Stimulated activated CD4-positive, alpha-beta T cell treated with anti-CD3 and anti-CD28 coated beads, TNF-alpha, amount 100 ng/mL, for 1 hour (primary cell): ENCODE results near the gene SMO.

Source experiments
- DNase-seq, 3 donors: peaks; one replicate each; pipeline ENCODE4 v3.0.0-alpha.2; 2020; ENCODE audit warnings: low read depth in 3 of 3, low spot score in 1 of 3

SMO gene

GRCh38 chr7:129188372-129188891 is at the start of gene SMO:
Gene SMO (plus strand): TSS chr7:129188633. CDS start chr7:129189152, 519 bp downstream.
- no peak for DNase-seq

- no peak for DNase-seq
These were observed 44.7 kb upstream of the SMO start for GRCh38 chr7:129143724-129144094.

GRCh38 chr7:129144095-129144833 is 44.2 kb upstream of the SMO start, which contains the start of gene TSPAN33:
Gene TSPAN33 (plus strand): TSS chr7:129144707. CDS start chr7:129144981, 274 bp downstream.
- peak in 1 of 3 donors; percentile 55 for DNase-seq

GRCh38 chr7:129144834-129145668 is 43.4 kb upstream of the SMO start:
- no peak for DNase-seq

- DNase-seq = no peak
These were observed 42.0 kb upstream of the SMO start for GRCh38 chr7:129146237-129146979.

GRCh38 chr7:129147731-129148130 is 40.7 kb upstream of the SMO start:
- DNase-seq = no peak

GRCh38 chr7:129149511-129149910 is 38.9 kb upstream of the SMO start:
- DNase-seq = no peak

- DNase-seq = no peak
These were observed 38.0 kb upstream of the SMO start for GRCh38 chr7:129150199-129150996.

GRCh38 chr7:129157651-129158050 is 30.8 kb upstream of the SMO start:
- DNase-seq = no peak

- DNase-seq = no peak
These were observed 28.9 kb upstream of the SMO start for GRCh38 chr7:129159539-129159938.

- DNase-seq = no peak
These were observed 28.1 kb upstream of the SMO start for GRCh38 chr7:129160161-129160905.

- no peak for DNase-seq
These were observed 26.8 kb upstream of the SMO start for GRCh38 chr7:129161524-129162225.

- DNase-seq = no peak
These were observed 25.7 kb upstream of the SMO start for GRCh38 chr7:129162732-129163131.

GRCh38 chr7:129163875-129164544 is 24.4 kb upstream of the SMO start:
- no peak for DNase-seq

- no peak for DNase-seq
These were observed 21.7 kb upstream of the SMO start for GRCh38 chr7:129166745-129167144.

GRCh38 chr7:129167817-129168216 is 20.6 kb upstream of the SMO start:
- DNase-seq = no peak

GRCh38 chr7:129168231-129169021 is 20.0 kb upstream of the SMO start:
- no peak for DNase-seq

- DNase-seq = peak in 1 of 3 donors; percentile 33
These were observed 19.2 kb upstream of the SMO start for GRCh38 chr7:129169171-129169671.
